ENCODE measurements around the gene ZBTB24. TPM values are rescaled to one million over a fixed set of nuclear protein-coding genes. Genes with fewer than 3 reads are reported as not detected.
A peak's percentile ranks its signal among the peaks of the same experiment; 100 is the strongest.

Gene ZBTB24
- total RNA-seq, 4 donors from 2014 or later: 3.7 to 10.5 (median 6.1) TPM

DNA sequence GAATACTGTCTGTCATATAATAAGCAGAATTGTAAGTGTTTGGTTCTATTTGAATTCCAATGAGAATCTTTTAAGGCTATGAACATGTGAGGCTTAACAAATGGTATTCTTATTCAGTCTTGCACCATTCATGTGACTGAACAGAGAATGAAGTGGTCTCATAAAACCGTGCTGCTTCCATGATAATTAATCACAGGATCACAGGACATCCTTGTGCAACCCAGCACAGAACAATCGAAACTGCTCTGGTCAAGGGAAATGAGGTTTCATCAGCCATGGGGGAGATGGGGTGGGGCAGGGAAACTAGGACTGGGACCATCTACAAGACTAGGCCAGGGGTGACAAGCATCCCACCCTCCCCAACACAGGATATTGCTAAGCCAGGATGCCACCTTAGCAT lies 48.6 kb downstream of the ZBTB24 start:
- ATAC-seq: no peak
- H3K27ac ChIP-seq: no peak overlapping the region
- H3K9me3 ChIP-seq: no peaks in the 10 kb centered on the region
- in situ Hi-C loops (cut with MboI; ENCODE audit: low sequenced_read_pairs in 4 of 4) (loop anchor here in 1 of 4 donors (10.0 kb wide), 1 partner anchor 50 kb away; the partner anchor contains the start of gene ZBTB24), intact Hi-C loops (cut with DNase I; ENCODE audit: low total_unique reads) (no loop called here)
- peaks cover 3% of the 10 kb centered on the region in 2 donors for H3K4me1 ChIP-seq
- H3K4me3 ChIP-seq: no peak overlapping the region
- no peaks in the 10 kb centered on the region for H3K27me3 ChIP-seq
- TF ChIP-seq CTCF (IDR thresholded peaks at IDR 0.05 in 4 of 5, conservative IDR thresholded peaks at IDR 0.05 in 1 of 5) (no peak), POLR2A (IDR thresholded peaks at IDR 0.05) (no peak)
- DNase-seq: no peak
- H3K36me3 ChIP-seq: no peaks in the 10 kb centered on the region

GRCh38 chr6:109429496-109429895 lies 53.5 kb downstream of the ZBTB24 start:
- intact Hi-C loops (cut with DNase I; ENCODE audit: low total_unique reads) (no loop called here), in situ Hi-C loops (cut with MboI; ENCODE audit: low sequenced_read_pairs in 4 of 4) (no loop called here)
- no peak for ATAC-seq
- peaks cover 0 to 10% of the 10 kb centered on the region in 2 donors for H3K4me1 ChIP-seq
- no peak for DNase-seq
- H3K27me3 ChIP-seq: no peaks in the 10 kb centered on the region
- H3K36me3 ChIP-seq: no peaks in the 10 kb centered on the region
- H3K4me3 ChIP-seq: no peak overlapping the region
- TF ChIP-seq CTCF (IDR thresholded peaks at IDR 0.05 in 4 of 5, conservative IDR thresholded peaks at IDR 0.05 in 1 of 5) (no peak), POLR2A (IDR thresholded peaks at IDR 0.05) (no peak)
- H3K27ac ChIP-seq: no peak overlapping the region
- H3K9me3 ChIP-seq: no peaks in the 10 kb centered on the region

GRCh38 chr6:109428889-109429477 lies 54.0 kb downstream of the ZBTB24 start:
- Histone ChIP-seq H3K9me3 (no peaks in the 10 kb centered on the region), H3K4me1 (peaks cover 0 to 10% of the 10 kb centered on the region in 2 donors), H3K4me3 (no peak overlapping the region), H3K27me3 (no peaks in the 10 kb centered on the region), H3K36me3 (no peaks in the 10 kb centered on the region), H3K27ac (peak overlapping the region in 1 of 4 donors; percentile 10)
- in situ Hi-C loops (cut with MboI; ENCODE audit: low sequenced_read_pairs in 4 of 4) (no loop called here), intact Hi-C loops (cut with DNase I; ENCODE audit: low total_unique reads) (no loop called here)
- peak in 1 of 2 donors; percentile 19 for ATAC-seq
- no peak for DNase-seq
- TF ChIP-seq POLR2A (IDR thresholded peaks at IDR 0.05) (no peak), CTCF (IDR thresholded peaks at IDR 0.05 in 4 of 5, conservative IDR thresholded peaks at IDR 0.05 in 1 of 5) (no peak)

DNA sequence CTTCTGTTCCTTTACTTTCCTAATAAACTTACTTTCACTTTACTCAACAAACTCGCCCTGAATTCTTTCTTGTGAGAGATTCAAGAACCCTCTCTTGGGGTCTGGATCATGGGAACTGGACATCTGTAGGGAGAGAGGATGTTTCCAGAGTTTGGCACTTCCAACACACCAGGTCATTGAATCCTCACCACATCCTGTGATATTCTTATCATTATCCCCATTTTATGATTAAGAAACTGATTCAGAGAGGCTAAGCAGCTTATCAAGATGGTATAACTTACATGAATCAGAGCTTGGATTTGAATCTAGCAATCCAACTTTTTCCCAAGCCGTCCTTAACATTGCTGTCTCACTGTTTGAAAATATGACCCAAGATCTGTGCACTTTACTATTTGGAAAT lies 58.1 kb downstream of the ZBTB24 start:
- no peak for TF ChIP-seq POLR2A (IDR thresholded peaks at IDR 0.05)
- no peak for TF ChIP-seq CTCF (IDR thresholded peaks at IDR 0.05 in 4 of 5, conservative IDR thresholded peaks at IDR 0.05 in 1 of 5)
- peaks cover 0 to 10% of the 10 kb centered on the region in 2 donors for H3K4me1 ChIP-seq
- no peaks in the 10 kb centered on the region for H3K9me3 ChIP-seq
- ATAC-seq: no peak
- no peaks in the 10 kb centered on the region for H3K27me3 ChIP-seq
- in situ Hi-C loops (cut with MboI; ENCODE audit: low sequenced_read_pairs in 4 of 4) (no loop called here), intact Hi-C loops (cut with DNase I; ENCODE audit: low total_unique reads) (no loop called here)
- no peak overlapping the region for H3K27ac ChIP-seq
- no peak for DNase-seq
- no peak overlapping the region for H3K4me3 ChIP-seq
- H3K36me3 ChIP-seq: no peaks in the 10 kb centered on the region

DNA sequence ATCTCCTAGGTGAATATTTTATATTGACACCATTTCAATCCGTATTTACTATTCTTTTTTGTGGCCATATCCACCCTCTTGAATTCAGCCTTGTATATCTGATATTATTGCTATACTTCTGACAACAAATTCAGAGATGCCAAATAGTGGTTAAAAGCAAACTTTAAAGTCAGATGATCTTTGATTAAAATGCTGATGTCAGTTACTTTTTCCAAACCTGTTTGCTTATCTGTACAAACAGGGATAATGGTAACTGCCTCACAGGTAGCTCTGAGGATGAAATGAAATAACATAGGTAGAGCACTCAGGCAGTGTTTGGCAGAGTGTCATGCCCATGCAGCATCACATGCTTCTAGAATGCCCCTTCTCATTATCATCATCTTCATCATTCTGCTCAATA lies 61.8 kb downstream of the ZBTB24 start:
- Histone ChIP-seq H3K27me3 (no peaks in the 10 kb centered on the region), H3K9me3 (no peaks in the 10 kb centered on the region), H3K4me3 (no peak overlapping the region), H3K4me1 (no peaks in the 10 kb centered on the region), H3K27ac (no peak overlapping the region), H3K36me3 (no peaks in the 10 kb centered on the region)
- DNase-seq: no peak
- no peak for ATAC-seq
- in situ Hi-C loops (cut with MboI; ENCODE audit: low sequenced_read_pairs in 4 of 4): no loop called here
- intact Hi-C loops (cut with DNase I; ENCODE audit: low total_unique reads): no loop called here
- TF ChIP-seq CTCF (IDR thresholded peaks at IDR 0.05 in 4 of 5, conservative IDR thresholded peaks at IDR 0.05 in 1 of 5) (no peak), POLR2A (IDR thresholded peaks at IDR 0.05) (no peak)
